ENCODE results near the gene ACTR2. TPM values are rescaled to one million over a fixed set of nuclear protein-coding genes. Genes with fewer than 3 reads are reported as not detected.

ACTR2 gene
- total RNA-seq, 1 experiment from 2014 or later: 199 TPM

DNA sequence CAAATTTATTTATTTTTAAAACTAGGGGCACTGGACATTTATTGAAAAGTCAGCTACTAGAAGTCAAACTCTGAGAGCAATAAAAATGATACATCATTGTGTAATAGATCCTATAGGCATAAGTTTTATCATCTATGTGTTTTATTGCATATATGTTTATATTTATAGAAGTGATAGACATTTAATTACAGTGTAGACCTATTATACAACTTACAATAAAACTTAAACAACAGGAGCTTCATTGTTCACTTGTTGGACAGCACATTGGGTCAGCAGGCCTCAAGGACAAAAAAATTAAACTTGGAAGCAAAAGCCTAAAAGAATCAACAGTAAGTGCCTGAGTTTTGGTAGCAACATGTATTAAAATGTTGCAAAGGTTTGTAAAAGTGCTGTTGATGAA is 15.0 kb upstream of the ACTR2 start:
- Histone ChIP-seq H3K27me3 (ENCODE audit: insufficient read depth, low read length) (no peaks in the 10 kb centered on the region), H3K9ac (ENCODE audit: low read length) (no peak overlapping the region), H3K9me3 (ENCODE audit: control insufficient read depth in 1 of 2, insufficient read depth in 1 of 2, low read depth in 1 of 2, low read length in 2 of 2) (no peaks in the 10 kb centered on the region), H3K36me3 (ENCODE audit: control insufficient read depth in 1 of 2, insufficient read depth in 2 of 2, low read length in 2 of 2) (no peaks in the 10 kb centered on the region), H3K9me2 (ENCODE audit: insufficient read depth) (no peaks in the 10 kb centered on the region), H3K4me2 (ENCODE audit: low read length) (no peak overlapping the region), H3K4me1 (ENCODE audit: control insufficient read depth in 1 of 2, insufficient read depth in 2 of 2, low read length in 2 of 2) (no peaks in the 10 kb centered on the region), H2AFZ (ENCODE audit: low read depth, low read length, poor library complexity, severe bottlenecking) (no peak overlapping the region), H3K79me2 (ENCODE audit: insufficient read depth, low read length) (no peaks in the 10 kb centered on the region), H3K27ac (ENCODE audit: low read depth, low read length) (no peak overlapping the region), H3K4me3 (replicated peaks in 1 of 2; ENCODE audit: low read depth in 1 of 2, low read length in 2 of 2) (no peak overlapping the region), H4K20me1 (ENCODE audit: insufficient read depth) (no peaks in the 10 kb centered on the region)
- intact Hi-C loops (cut with micrococcal nuclease): no loop called here
- no peak for ATAC-seq
- no TSS peak for BruUV-seq (replicated peaks)
- CTCF ChIA-PET: no interaction called here
- POLR2A ChIA-PET: no interaction called here
- no peak for TF ChIP-seq CEBPB (IDR thresholded peaks at IDR 0.05; ENCODE audit: low read depth)
- no peak for TF ChIP-seq EZH2phosphoT487 (IDR thresholded peaks at IDR 0.05; ENCODE audit: borderline replicate concordance)
- TF ChIP-seq TCF7L2 (IDR thresholded peaks at IDR 0.05; ENCODE audit: borderline replicate concordance, extremely low read depth, insufficient read depth, insufficient read length): no peak
- TF ChIP-seq POLR2A (IDR thresholded peaks at IDR 0.05; ENCODE audit: borderline replicate concordance, extremely low read depth, insufficient read depth, insufficient read length): no peak
- no peak for TF ChIP-seq ZFX (IDR thresholded peaks at IDR 0.05)
- no peak for TF ChIP-seq POLR2AphosphoS5 (IDR thresholded peaks at IDR 0.05; ENCODE audit: low read depth, low read length)
- TF ChIP-seq, protein P1, sequence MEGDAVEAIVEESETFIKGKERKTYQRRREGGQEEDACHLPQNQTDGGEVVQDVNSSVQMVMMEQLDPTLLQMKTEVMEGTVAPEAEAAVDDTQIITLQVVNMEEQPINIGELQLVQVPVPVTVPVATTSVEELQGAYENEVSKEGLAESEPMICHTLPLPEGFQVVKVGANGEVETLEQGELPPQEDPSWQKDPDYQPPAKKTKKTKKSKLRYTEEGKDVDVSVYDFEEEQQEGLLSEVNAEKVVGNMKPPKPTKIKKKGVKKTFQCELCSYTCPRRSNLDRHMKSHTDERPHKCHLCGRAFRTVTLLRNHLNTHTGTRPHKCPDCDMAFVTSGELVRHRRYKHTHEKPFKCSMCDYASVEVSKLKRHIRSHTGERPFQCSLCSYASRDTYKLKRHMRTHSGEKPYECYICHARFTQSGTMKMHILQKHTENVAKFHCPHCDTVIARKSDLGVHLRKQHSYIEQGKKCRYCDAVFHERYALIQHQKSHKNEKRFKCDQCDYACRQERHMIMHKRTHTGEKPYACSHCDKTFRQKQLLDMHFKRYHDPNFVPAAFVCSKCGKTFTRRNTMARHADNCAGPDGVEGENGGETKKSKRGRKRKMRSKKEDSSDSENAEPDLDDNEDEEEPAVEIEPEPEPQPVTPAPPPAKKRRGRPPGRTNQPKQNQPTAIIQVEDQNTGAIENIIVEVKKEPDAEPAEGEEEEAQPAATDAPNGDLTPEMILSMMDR (IDR thresholded peaks at IDR 0.05 in 2 of 3, conservative IDR thresholded peaks at IDR 0.05 in 1 of 3; ENCODE audit: borderline replicate concordance in 1 of 3, insufficient read depth in 1 of 3, low read depth in 2 of 3, low read length in 2 of 3): no peak
- TF ChIP-seq, protein P2, sequence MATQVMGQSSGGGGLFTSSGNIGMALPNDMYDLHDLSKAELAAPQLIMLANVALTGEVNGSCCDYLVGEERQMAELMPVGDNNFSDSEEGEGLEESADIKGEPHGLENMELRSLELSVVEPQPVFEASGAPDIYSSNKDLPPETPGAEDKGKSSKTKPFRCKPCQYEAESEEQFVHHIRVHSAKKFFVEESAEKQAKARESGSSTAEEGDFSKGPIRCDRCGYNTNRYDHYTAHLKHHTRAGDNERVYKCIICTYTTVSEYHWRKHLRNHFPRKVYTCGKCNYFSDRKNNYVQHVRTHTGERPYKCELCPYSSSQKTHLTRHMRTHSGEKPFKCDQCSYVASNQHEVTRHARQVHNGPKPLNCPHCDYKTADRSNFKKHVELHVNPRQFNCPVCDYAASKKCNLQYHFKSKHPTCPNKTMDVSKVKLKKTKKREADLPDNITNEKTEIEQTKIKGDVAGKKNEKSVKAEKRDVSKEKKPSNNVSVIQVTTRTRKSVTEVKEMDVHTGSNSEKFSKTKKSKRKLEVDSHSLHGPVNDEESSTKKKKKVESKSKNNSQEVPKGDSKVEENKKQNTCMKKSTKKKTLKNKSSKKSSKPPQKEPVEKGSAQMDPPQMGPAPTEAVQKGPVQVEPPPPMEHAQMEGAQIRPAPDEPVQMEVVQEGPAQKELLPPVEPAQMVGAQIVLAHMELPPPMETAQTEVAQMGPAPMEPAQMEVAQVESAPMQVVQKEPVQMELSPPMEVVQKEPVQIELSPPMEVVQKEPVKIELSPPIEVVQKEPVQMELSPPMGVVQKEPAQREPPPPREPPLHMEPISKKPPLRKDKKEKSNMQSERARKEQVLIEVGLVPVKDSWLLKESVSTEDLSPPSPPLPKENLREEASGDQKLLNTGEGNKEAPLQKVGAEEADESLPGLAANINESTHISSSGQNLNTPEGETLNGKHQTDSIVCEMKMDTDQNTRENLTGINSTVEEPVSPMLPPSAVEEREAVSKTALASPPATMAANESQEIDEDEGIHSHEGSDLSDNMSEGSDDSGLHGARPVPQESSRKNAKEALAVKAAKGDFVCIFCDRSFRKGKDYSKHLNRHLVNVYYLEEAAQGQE (IDR thresholded peaks at IDR 0.05; ENCODE audit: low read depth): no peak
- TF ChIP-seq, protein P3, sequence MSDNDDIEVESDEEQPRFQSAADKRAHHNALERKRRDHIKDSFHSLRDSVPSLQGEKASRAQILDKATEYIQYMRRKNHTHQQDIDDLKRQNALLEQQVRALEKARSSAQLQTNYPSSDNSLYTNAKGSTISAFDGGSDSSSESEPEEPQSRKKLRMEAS (IDR thresholded peaks at IDR 0.05): no peak
- no peak for TF ChIP-seq SRF (IDR thresholded peaks at IDR 0.05; ENCODE audit: low read depth)
- TF ChIP-seq, protein P4, sequence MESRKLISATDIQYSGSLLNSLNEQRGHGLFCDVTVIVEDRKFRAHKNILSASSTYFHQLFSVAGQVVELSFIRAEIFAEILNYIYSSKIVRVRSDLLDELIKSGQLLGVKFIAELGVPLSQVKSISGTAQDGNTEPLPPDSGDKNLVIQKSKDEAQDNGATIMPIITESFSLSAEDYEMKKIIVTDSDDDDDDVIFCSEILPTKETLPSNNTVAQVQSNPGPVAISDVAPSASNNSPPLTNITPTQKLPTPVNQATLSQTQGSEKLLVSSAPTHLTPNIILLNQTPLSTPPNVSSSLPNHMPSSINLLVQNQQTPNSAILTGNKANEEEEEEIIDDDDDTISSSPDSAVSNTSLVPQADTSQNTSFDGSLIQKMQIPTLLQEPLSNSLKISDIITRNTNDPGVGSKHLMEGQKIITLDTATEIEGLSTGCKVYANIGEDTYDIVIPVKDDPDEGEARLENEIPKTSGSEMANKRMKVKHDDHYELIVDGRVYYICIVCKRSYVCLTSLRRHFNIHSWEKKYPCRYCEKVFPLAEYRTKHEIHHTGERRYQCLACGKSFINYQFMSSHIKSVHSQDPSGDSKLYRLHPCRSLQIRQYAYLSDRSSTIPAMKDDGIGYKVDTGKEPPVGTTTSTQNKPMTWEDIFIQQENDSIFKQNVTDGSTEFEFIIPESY (IDR thresholded peaks at IDR 0.05; ENCODE audit: extremely low read depth, insufficient replicate concordance, low read length): no peak
- TF ChIP-seq ZNF274 (IDR thresholded peaks at IDR 0.05; ENCODE audit: low read depth, low read length): no peak
- TF ChIP-seq RAD21 (IDR thresholded peaks at IDR 0.05; ENCODE audit: low read depth): no peak
- no peak for TF ChIP-seq JUND (IDR thresholded peaks at IDR 0.05)
- TF ChIP-seq CBX3 (IDR thresholded peaks at IDR 0.05; ENCODE audit: low read depth): no peak
- TF ChIP-seq EGR1 (IDR thresholded peaks at IDR 0.05; ENCODE audit: low read depth): no peak
- DNase-seq (ENCODE audit: low read depth, low spot score): no peak
- RAD21 ChIA-PET (ENCODE audit: low non-redundant PET in 1 of 2, low total read pairs in 2 of 2, uncharacterized antibody in 2 of 2, unreplicated experiment in 2 of 2): no interaction called here
